ENCODE measurements around the gene MTRF1L. TPM values are rescaled to one million over a fixed set of nuclear protein-coding genes. Genes with fewer than 3 reads are reported as not detected.

MTRF1L gene
- total RNA-seq, 1 experiment from 2014 or later, result 30.9 TPM

DNA sequence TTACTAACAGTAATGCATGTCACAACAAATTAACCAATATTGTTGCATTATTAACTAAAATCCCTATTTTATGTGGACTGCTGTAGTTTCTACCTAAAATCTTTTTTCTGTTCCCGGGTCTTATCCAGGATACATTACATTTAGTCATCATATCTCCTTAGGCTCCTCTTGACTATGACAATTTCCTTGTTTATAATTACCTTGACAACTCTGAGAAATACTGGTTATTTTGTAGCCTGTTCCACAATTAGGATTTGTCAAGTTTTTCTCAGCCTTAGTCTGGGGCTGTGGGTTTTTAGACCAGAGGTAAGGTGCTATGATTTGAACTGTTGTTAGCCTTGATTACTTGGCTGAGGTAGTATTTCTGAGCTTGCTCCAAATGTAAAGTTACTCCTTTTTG is 23.4 kb downstream of the MTRF1L start:
- BruUV-seq (replicated peaks), result no TSS peak
- peaks cover 63% of the 10 kb centered on the region for H3K36me3 ChIP-seq (ENCODE audit: insufficient read depth, low read length, poor library complexity, severe bottlenecking)
- intact Hi-C loops (cut with micrococcal nuclease; ENCODE audit: unreplicated experiment), result no loop called here
- POLR2A ChIA-PET (ENCODE audit: low non-redundant PET), result no interaction called here
- CTCF ChIA-PET, result no interaction called here
- TF ChIP-seq EZH2 (IDR thresholded peaks at IDR 0.05; ENCODE audit: borderline replicate concordance, low read depth, low read length, poor library complexity, severe bottlenecking) (no peak), CTCF (conservative IDR thresholded peaks at IDR 0.05; ENCODE audit: low read depth, low read length) (no peak)
- peak overlapping the region; percentile 24 for H3K27ac ChIP-seq (ENCODE audit: low read depth, low read length, poor library complexity, severe bottlenecking)
- H3K9me3 ChIP-seq (ENCODE audit: low read depth, low read length, poor library complexity, severe bottlenecking), result no peaks in the 10 kb centered on the region
- H3K27me3 ChIP-seq (replicated peaks; ENCODE audit: insufficient read depth, low read depth, low read length, poor library complexity), result no peaks in the 10 kb centered on the region
- peaks cover 46% of the 10 kb centered on the region for H3K4me1 ChIP-seq (ENCODE audit: insufficient read depth, low read length, poor library complexity, severe bottlenecking)
- peak overlapping the region; percentile 95 for H3K4me3 ChIP-seq (ENCODE audit: low read depth, low read length, poor library complexity, severe bottlenecking)
- no peak for DNase-seq (ENCODE audit: low spot score)

- POLR2A ChIA-PET (ENCODE audit: low non-redundant PET), result no interaction called here
These were observed 24.5 kb downstream of the MTRF1L start for GRCh38 chr6:152978058-152978457.

DNA sequence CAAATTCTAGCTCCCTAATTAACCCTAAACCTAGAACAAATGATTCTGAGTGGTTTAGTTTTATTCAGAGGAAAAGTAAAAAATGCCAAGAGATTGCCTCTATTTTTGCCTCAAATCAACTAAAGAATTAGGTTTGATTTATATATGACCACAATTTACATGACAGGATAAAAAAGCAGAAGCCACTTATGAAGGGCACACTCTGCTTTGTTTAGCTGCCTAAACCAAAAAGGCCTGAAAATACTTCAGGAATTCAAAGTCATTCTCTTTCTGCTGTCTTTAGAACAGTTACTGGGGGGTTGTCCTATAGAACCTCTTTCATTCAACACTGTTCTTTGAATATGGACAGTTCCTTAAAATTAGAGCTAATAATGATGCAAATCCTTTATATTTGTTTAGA is 25.0 kb downstream of the MTRF1L start:
- no peak overlapping the region for H3K27ac ChIP-seq (ENCODE audit: low read depth, low read length, poor library complexity, severe bottlenecking)
- intact Hi-C loops (cut with micrococcal nuclease; ENCODE audit: unreplicated experiment), result no loop called here

More at GRCh38 chr6:152978058-152978457, 24.5 kb downstream of the MTRF1L start:
- Histone ChIP-seq H3K27ac (ENCODE audit: low read depth, low read length, poor library complexity, severe bottlenecking) (no peak overlapping the region), H3K9me3 (ENCODE audit: low read depth, low read length, poor library complexity, severe bottlenecking) (no peaks in the 10 kb centered on the region), H3K4me1 (ENCODE audit: insufficient read depth, low read length, poor library complexity, severe bottlenecking) (peaks cover 47% of the 10 kb centered on the region), H3K27me3 (replicated peaks; ENCODE audit: insufficient read depth, low read depth, low read length, poor library complexity) (no peaks in the 10 kb centered on the region), H3K4me3 (ENCODE audit: low read depth, low read length, poor library complexity, severe bottlenecking) (no peak overlapping the region), H3K36me3 (ENCODE audit: insufficient read depth, low read length, poor library complexity, severe bottlenecking) (peaks cover 74% of the 10 kb centered on the region)
- BruUV-seq (replicated peaks), result no TSS peak
- CTCF ChIA-PET, result no interaction called here
- no peak for DNase-seq (ENCODE audit: low spot score)
- TF ChIP-seq CTCF (conservative IDR thresholded peaks at IDR 0.05; ENCODE audit: low read depth, low read length) (no peak), EZH2 (IDR thresholded peaks at IDR 0.05; ENCODE audit: borderline replicate concordance, low read depth, low read length, poor library complexity, severe bottlenecking) (no peak)
- intact Hi-C loops (cut with micrococcal nuclease; ENCODE audit: unreplicated experiment), result no loop called here

More for the DNA sequence above, 25.0 kb downstream of the MTRF1L start:
- DNase-seq (ENCODE audit: low spot score), result no peak
- Histone ChIP-seq H3K9me3 (ENCODE audit: low read depth, low read length, poor library complexity, severe bottlenecking) (no peaks in the 10 kb centered on the region), H3K4me1 (ENCODE audit: insufficient read depth, low read length, poor library complexity, severe bottlenecking) (peaks cover 47% of the 10 kb centered on the region), H3K4me3 (ENCODE audit: low read depth, low read length, poor library complexity, severe bottlenecking) (no peak overlapping the region), H3K36me3 (ENCODE audit: insufficient read depth, low read length, poor library complexity, severe bottlenecking) (peaks cover 79% of the 10 kb centered on the region), H3K27me3 (replicated peaks; ENCODE audit: insufficient read depth, low read depth, low read length, poor library complexity) (no peaks in the 10 kb centered on the region)
- BruUV-seq (replicated peaks), result no TSS peak
- CTCF ChIA-PET, result no interaction called here
- TF ChIP-seq EZH2 (IDR thresholded peaks at IDR 0.05; ENCODE audit: borderline replicate concordance, low read depth, low read length, poor library complexity, severe bottlenecking), result no peak
- TF ChIP-seq CTCF (conservative IDR thresholded peaks at IDR 0.05; ENCODE audit: low read depth, low read length), result no peak
- POLR2A ChIA-PET (ENCODE audit: low non-redundant PET), result no interaction called here

All from A673 (cell line).